NCI-H82 treated with DMSO at 0.1 percent for 48 hours (cell line): ENCODE results near the gene APBA1.

Experiments used
- DNase-seq: peaks from one replicate; lab custom pipeline; 2025; ENCODE audit not compliant: unreplicated experiment; lab: John Stamatoyannopoulos, UW

Gene APBA1

DNA sequence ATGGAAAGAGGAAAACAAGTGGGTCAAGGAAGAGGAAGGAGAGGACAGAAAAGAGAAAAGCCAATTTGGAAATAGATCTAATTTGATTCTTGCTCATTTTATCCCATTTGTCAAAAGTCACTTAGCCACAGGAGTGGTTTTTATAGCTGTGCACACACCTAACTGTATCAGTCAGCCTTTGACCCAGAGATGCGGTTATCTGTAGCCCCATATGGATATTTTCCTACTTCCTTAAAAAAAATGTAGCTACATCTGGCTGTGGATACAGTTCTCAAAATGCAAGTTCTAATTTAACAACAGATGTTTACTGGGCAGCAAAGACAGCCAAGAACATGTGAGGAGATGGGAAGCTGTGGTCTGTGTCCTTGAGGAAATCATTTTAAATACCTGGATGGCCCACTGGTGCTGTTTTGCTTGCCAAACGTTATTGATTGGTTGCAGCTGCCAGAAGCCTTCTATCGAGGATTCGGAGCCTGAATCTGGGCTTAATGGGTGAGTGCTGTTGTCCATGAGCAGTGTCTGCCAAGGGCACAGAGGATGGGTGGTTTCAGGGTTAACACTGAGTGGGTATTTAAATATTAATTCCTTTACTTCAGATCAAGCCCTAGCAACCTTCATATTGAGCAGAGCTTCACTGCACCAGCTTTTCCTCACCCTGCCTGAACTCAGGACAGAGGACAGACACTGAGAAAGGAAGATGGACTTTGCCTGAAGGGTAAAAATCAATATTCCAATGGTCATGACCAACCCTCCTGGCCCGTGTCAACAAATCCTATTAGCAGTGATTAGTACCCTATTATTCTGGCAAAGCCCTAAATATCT, 92.2 kb downstream of the APBA1 start:
- DNase-seq = peak; percentile 28

GRCh38 chr9:69579032-69579758, 93.0 kb downstream of the APBA1 start:
- no peak for DNase-seq

GRCh38 chr9:69578026-69578425, 94.1 kb downstream of the APBA1 start:
- DNase-seq = no peak

GRCh38 chr9:69577123-69577522, 95.0 kb downstream of the APBA1 start:
- no peak for DNase-seq

DNA sequence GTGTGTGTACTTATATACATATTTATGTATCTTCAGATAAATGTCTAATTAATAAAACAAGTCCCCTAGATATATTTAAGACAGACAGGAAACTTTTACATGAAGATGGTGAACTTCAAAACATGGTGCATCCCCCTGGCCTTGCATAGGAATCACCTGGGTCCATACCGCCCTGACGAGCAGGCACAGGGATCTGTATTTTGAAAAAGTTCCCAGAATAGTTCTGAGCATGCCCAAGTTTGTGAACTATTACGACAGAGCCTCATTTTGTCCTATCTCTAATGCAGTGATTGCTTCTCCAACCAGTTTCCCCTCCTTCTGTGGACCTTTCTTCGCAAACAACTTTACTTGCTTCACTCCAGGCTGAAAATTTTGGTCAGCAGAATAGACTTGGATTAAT, 98.1 kb downstream of the APBA1 start:
- no peak for DNase-seq

DNA sequence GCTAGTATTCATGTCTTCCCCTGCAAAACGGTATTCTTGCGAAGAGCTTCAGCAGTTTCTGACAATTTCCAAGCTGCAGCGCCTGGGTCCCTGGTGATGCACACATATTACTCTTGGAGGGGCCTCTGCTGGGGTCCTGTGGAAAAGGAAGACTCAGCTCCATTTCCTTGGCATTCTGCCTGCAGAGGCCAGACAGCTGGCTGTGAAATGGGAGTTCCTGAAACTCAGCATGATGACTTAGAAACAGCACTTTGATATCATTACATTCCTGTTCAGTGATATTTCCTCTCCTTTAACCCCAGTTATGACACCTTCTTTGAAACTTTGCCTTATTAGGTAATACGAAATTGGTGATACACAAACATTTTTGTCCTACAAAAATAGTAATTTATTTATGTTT, 98.5 kb downstream of the APBA1 start:
- DNase-seq = no peak

DNA sequence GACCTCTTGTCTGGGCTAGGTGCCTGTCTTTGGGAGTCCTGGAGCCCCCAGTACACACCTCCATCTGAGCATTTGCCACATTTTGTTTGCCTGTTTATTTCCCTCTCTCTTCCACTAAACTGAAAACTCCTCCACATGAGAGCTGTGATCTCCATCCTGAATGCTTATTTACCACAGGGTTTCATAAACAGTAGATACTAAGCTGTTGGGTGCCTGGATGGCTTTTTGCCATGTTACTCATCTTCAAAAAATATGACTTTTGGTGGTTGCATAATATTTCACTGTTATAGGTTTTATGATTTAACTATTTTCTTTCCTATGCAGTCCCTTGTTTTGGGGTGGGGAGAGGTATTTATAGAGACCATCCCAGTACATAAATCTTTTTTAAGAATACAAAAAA, 99.6 kb downstream of the APBA1 start:
- DNase-seq = no peak

- DNase-seq = no peak
These were observed 101.1 kb downstream of the APBA1 start for GRCh38 chr9:69571032-69571431.

DNA sequence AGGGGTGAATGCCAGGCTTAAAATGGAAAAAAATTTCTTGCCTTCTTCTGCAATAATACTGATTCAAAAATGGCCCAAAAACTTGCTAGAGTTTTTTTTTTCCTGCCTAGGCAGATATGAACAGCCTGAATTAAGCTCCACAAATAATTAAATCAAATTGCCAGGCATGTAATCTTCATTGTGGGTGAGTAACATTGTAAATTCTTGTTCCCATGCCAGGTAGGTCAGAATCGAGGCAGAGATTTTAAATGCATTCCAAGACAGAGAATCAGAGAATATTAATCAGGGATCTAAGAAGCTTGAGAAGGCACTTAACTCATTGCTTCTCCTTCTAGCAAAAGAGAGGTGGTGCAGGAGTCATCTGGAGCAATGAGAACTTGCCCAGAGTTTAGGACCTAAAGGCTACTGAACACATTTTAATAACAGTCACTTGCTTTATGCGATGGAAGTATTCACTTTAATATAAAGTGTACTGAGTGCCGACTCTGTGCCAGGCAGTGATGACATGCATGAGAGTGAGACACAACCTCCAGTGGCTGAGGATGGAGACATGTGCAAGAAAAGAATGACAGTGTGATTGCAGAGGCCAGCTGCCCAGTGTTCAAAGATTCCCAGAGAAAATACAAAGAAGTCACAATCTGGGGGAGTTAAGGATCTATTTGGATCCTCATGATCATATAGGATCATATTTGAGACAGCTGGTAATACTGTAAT, 102.3 kb downstream of the APBA1 start:
- DNase-seq = no peak

DNA sequence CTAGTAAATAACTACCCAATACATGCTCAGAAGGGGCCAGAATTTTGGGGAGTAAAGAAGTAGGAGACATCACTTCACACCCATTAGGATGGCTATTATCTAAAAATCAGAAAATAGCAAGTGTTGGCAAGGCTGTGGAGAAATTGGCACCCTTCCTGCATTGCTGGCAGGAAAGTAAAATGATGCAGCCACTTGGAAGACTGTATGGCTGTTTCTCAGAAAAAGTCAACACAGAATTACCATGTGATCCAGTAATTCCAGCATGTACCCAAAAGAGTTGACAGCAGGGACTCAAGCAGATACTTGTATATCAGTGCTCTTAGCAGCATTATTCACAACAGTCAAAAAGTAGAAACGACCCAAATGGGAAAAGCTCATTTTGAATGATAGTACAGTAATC, 107.6 kb downstream of the APBA1 start:
- no peak for DNase-seq

- DNase-seq = no peak
These were observed 113.0 kb downstream of the APBA1 start for GRCh38 chr9:69559126-69559525.

DNA sequence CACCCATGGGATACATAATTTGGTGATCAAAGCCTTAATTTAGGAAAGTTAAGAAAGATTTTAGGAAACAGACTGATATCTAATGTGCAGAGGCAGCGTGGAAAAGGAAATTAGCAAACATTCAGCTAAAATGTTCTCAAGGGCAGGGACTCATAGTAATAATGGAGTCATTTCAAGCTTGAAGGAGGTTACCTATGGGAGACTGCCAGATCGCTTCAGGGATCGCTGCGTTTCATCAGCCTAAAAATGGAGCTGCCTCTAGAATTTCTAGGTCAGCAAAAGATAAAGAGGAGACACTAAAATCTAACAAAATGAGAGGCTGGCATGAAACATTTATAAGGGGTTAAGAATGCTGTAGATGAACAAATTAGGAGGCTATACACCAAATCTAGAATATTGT, 115.5 kb downstream of the APBA1 start:
- no peak for DNase-seq

DNA sequence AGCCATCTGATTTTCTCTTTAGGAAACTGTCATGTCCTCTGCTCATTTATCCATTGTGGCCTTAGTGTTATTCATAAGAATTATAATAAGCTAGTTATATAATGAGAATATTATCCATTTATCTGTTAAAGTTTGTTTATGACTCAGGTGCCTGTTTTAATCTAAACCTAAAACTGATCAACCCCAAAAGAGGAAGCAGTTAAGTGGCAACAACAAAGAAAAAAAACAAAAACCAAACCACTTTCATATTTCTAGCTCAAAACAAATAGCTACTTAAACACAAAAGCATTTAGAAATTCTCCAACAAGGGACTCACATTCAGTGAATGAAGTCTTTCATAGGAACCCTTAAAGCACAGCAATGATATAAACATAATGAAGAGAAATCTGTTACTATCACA, 116.4 kb downstream of the APBA1 start:
- DNase-seq = no peak

GRCh38 chr9:69554945-69555344, 117.2 kb downstream of the APBA1 start:
- DNase-seq = no peak

- DNase-seq = no peak
These were observed 122.6 kb downstream of the APBA1 start for GRCh38 chr9:69549310-69550202.

DNA sequence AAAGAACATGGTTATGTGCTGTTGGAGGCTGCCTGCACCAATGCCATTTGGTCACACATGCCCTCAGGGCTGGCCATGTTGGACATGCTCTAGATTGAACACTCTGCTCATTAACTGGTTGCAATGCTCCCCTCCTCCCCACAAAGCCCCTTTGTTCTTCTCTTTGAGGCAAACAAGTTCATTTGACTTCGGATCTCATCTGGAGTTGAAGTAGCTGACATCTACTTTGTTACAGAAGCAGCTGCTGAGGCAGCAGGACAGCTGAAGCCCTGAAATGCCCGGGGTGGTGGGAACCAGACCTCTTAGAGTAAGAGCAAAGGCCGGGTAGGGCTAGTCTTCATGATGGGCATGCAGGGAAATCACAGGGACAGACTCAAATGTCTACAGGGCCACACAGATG, 123.5 kb downstream of the APBA1 start:
- no peak for DNase-seq

DNA sequence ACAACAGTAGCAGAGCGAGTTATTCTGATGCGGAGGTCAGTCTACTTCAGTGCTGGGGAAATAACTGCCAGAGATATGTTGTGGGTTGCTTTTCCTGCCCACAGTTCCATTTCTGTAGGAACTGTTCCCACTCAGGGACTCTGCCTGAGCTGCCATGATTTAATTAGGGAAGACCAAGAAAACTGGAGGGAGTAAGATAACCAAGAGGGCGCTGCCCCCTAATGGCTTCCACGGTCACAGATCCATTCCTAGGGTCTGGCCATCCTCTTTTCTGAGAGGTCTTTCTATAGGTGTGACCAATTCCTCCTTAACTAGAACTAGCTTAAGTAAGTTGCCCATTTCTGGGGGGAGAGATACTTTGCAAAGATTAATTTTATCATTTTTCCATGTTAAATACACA, 125.9 kb downstream of the APBA1 start:
- peak; percentile 4 for DNase-seq

- DNase-seq = peak; percentile 7
These were observed 129.0 kb downstream of the APBA1 start for GRCh38 chr9:69542942-69543704.

DNA sequence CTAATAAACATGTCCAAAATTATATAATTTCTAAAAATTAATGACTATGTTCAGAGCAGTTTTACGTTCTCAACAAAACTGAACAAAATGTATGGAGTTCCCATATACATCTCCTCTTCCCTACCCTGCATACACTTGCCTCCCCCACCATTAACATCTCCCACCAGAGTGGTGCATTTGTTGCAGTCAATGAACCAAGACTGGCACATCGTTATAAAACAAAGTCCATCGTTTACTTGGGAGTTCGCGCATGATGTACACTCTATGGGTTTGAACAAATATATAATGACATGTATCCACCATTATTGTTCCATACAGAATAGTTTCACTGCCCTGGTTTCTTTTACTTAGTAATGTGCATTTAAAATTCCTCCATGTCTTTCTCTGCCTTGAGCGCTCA, 130.1 kb downstream of the APBA1 start:
- no peak for DNase-seq

DNA sequence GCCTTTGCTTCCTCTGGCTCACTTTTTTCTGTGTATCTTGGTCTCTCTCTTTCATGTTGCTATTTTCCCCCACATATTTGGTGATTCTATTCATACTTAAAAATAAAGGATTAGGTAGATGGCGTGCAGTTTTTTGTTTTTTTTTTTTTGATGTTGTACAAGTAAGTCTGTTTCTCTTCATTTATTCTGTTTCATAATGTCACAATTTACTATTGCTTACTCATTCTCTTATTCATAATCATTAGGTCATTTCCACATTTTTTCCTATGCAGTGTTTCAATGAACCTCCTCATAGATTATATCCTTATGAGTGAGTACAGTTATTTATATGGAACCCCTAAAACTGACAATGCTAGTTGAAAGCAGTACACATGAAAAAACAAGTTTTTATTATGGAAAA, 136.3 kb downstream of the APBA1 start:
- DNase-seq = no peak
